EH (cell line): Measurements from ENCODE around the gene PROM2.

Source experiments
- DNase-seq: peaks from one replicate; pipeline ENCODE4 v3.0.0-alpha.2; 2015; ENCODE audit warnings: low read depth

PROM2 gene

DNA sequence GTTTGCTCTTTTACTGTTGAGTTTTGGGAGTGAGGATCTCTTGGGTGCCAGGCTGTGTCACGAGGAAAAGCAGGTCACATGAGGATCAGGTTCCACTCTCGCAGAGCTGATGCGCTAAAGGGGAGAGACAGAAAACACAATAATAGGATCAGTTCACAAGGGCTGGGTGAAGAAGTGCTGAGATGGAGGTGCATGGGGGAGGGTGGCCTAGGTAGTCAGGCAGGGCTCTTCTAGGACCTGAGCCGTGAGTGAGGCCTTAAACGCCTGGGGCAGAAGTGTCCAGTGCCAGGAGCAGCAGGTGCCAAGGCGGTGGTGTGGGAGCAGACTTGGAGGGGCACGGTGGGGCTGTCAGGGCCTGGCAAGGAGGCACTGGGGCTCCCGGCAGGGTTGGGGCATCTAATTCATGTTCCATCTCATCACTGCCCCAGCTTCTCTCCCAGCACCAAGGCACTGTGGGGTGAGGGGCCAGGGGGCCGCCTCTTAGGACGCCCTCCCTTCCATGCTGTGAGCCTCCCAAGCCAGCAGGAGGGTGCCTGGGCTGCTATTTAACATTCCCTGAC lies 32.2 kb downstream of the PROM2 start:
- no peak for DNase-seq

DNA sequence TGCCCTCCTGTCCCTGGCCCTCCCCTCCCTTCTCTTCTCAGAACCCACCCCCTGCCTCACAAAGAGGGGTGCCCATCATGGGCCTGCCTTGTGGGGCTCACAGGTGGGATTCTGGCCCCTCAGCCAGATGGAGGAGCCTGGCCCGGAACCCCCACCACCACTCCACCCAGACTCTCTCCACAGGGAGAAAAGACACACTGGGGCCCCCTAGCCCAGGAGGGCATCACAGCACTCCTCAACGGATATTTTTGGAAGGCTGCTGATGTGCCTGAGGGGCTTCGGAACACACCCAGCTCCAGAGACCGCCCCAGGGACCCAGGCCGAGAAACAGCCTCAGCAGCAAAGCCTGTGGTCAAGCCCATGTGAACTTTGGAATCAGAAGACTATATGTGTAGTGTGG lies 32.8 kb downstream of the PROM2 start:
- DNase-seq, result no peak

DNA sequence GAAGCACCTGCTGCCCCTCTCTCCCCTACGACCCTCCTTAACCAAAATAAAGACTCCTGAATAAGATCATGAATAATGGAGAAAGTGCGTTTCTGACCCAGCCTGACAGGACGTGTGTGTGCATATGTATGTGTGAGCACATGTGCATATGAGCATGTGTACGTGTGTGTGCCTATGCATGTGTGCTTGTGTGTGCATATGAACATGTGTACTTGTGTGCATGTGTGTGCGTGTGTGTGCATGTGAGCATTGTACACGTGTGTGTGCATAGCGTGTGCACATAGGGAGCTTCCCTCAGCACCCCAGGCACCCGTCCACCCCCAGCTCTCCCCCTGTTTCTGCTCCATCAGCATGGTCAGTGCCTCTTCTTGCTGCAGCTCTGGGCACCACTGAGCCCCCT lies 33.6 kb downstream of the PROM2 start:
- DNase-seq, result no peak

DNA sequence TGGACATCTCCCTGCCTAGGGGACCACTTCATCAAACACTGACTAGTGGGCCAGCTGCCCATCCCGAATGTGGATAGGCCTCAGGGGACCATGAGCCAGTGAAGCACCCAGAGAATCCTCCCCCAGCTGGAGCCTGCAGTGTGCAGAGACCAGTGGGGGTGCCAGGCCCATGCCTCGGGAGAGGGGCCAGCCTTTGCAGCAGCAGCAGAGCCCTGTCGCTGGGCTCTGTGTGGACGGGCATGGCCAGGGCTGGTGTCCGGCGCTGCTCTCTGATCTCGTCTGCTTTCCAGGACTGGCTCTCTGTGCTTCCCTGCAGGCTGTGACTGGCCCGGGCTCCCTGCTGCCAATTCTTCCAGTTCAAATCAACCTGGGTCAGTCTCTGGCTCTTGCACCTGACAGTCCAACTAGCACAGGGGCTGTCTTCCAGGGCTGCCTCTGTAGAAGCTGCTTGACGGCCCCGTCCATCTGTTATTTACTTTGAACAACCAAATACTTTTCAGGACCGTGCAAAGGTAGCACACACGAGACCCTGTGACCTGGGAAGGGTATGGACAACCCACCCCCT lies 34.3 kb downstream of the PROM2 start:
- DNase-seq, result no peak

DNA sequence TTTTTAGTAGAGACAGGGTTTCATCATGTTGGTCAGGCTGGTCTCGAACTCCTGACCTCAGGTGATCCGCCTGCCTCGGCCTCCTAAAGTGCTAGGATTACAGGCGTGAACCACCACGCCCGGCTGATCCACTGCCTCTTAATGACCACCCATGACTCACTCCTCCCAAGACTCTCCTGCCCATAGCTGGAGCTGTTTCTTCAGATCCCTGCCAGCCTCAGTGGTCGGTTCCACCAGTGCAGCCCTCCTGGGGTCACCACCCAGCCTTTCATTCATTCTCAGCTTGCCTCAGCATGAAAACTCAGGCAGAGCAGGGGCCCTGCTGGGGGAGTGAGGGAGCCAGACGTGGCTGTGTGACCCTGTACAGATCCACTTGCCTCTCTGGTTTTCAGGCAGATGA lies 35.4 kb downstream of the PROM2 start:
- DNase-seq, result no peak

DNA sequence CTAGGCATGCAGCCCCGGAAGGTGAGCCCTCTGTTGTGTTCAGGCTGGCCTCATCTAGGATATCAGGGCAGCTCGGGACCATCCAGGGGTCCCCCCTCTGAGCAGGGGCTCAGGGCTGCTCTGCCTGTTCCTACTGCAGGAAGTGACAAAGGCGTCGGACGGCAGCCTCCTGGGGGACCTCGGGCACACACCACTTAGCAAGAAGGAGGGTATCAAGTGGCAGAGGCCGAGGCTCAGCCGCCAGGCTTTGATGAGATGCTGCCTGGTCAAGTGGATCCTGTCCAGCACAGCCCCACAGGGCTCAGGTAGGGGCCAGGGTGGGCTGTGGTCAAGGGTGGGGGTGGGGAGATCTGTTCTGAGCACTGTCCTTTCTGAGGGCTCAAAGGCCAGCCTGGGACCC lies 36.0 kb downstream of the PROM2 start:
- DNase-seq, result no peak

DNA sequence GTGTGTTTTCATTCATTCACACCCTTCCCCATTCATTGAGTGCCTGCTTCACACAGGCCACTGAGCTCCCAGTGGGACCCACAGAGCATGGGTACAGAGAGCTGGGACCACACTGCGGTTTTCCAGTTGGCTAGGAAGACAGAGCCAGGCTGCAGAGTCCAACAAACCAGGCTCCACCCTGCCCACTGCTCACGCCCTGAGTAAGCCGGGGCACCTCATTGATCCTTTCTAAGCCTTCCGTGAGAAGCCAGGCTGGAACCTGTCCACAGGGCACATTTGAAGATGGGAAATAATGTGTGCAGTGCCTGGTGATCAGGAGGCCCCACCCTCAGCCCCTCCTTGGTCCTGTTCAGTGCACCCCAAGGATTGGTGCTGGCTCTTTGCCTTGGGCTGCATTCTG lies 36.4 kb downstream of the PROM2 start:
- DNase-seq, result no peak

DNA sequence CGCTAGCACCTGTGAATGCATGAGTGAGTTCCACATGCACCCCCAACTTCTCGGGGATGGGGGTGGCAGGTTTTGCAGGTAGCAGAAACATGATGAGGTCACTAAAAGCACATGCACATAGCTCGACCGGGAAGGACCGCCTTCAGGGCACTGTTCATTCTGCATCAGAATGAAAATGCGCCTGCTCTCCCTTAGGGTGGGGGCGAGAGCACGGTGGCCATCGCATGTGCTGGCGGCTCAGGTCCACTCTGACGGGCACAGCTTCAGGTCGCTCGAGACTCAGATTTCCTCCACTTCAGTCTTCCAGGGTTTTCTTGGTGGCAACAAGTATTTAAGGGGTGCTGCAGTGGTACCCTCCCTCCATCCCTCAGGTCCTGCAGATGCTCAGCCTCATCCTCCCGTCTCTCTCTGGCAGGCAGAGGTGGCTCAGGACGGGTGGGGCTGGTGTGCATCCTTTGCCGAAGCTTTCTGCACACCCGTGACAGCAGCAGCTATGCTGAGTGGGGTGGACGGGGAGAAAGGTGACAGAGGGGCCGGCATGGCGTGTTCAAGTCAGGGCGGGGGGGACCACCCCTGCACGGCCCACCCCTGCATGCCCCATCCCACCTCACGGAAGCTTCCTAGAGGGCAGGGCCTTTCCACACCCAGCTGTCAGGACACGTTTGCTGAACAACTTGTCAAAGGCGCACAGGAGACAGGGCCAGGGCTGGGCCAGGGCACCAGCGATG lies 37.7 kb downstream of the PROM2 start:
- DNase-seq, result no peak

DNA sequence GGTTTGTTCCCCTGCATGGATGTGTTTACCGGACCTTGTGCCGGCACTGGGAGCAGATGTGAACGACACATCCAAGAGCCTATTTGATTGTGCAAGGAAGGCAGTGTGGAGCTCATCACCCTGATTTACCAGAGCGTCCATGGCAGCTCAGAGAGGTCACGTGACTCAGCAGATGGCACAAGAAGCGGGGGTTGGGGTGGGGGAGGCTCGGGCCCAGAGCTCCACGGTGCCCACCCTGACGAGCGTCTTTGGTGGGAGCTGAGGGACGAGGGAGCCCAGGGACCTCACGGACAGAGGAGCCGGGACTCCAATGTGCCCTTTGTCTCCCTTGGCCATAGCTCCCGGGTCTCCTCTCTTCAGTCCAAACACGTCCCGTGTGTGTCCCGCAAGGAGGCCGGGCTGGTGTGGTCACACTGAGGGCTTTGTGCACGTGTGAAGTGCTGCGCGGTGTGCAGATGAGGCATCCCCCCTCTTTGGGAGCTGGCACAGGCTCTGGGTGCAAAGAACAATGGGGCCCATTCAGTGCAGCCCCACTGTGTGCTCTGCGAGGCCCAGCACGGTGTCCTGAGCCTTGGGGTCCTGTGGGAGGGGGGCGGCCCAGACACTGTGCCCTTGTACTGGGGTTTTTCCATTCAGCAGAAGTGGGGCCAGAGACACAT lies 38.4 kb downstream of the PROM2 start:
- no peak for DNase-seq

DNA sequence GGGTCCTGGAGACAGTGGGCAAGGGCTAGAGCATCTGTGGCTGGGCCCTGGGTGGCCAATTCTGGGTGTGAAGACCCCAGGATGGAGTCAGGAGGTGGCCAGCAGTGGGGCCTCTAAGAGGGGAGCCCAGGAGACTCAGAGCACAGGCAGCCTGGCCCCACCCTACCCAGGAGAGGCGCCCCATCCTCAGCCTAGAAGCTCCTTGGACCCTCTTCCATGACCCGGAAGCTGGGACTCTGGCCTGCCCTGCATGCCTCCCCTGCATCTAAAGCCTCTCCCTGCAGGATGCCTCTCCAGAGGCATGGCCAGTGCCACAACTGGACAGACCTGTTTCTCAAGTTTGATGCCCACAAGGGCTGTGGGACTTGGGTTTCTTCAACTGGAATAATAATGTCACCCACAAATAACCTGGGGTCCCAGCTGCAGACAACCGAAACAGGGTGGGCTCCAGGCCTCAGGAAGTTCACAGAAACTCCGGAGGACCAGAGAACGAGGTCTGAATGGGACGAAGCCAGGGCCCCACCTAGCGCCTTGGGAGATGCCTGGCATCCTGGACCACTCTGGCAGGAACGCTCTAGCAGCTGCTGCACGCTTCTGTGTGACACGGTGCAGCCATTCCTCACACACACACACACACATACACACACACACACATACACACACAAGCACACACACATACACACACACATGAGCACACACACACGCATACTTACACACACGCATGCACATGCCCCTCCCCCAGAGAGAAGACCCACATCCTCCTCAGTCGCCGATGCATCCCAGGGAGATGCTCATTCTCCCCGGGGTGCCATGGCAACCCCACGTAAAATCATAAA lies 39.3 kb downstream of the PROM2 start:
- DNase-seq, result no peak

DNA sequence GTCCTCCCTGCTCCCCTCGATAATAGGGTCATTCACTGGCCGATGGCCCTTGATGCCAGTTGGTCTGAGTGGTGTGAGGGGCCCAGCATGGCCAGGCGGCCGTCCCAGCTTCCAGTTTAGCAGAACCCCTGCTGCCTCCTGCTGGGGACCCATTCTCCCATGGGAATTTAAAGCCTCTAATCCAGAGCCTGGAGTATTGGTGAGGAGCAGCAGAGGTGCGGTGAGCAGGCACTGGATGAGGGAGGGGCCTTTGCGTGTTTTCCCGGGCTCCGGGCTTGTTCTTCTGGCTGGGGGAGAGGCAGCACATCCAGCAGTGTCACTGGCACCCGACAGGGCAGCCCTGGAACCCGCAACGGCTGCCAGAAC lies 40.3 kb downstream of the PROM2 start:
- no peak for DNase-seq

DNA sequence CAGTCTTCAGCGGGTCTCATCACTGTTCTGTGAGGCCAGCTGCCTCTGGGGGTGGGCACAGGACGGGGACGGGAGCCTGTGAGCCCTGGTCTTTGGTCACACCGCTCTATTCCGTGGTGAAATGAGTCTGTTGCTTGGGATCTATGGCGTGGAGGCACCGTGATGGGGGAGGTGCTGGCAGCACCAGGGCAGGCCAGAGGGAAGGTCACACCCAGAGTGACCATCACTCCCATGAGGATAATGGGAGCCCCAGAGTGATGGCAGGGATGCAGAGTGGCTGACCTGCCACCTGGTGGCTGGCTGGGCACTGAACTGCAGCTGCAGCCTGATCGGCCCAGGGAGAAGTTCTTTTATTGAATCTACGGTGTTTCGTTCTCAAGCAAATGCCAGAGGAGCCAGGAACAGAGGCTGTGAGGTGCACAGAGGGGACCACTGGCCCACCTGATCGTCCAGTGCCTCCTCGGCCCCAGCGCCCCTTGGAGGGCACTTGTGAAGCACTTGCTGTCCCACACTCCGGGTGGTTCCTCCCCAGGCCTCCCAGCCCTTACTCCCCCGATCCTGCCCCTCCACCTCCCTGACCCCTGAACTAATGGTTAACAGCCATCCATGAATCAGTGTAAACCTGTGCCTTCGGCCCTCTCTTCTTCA lies 40.8 kb downstream of the PROM2 start:
- peak; percentile 60 for DNase-seq

DNA sequence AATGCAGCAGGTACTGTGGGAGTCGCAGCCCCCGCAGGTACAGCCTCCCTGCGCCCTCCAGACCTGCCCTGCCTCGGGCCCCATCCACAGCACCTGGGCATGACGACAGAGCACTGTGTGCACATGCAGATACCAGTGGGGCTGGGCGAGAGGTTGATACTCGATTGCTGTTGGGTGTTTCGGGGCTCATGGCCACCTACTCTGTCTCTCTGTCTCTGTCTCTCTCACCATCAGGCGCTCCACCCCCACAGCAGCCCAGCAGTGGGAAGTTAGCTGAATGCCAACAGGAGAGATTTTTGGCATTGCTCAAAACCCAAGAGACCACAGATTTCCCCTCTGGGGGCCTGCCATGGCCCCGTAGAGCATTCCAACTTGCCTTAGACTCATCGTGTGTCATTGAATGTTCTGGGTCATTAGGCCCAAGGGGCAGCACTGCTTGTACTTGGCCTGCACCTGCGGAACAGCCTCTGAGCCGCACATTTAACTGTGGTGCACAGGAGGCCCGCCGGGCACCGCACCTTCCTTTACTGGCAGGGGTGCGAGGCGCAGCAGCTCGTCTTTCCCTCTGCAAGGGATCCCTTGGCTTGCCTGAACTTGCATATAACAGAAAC lies 41.7 kb downstream of the PROM2 start:
- DNase-seq, result peak; percentile 93

DNA sequence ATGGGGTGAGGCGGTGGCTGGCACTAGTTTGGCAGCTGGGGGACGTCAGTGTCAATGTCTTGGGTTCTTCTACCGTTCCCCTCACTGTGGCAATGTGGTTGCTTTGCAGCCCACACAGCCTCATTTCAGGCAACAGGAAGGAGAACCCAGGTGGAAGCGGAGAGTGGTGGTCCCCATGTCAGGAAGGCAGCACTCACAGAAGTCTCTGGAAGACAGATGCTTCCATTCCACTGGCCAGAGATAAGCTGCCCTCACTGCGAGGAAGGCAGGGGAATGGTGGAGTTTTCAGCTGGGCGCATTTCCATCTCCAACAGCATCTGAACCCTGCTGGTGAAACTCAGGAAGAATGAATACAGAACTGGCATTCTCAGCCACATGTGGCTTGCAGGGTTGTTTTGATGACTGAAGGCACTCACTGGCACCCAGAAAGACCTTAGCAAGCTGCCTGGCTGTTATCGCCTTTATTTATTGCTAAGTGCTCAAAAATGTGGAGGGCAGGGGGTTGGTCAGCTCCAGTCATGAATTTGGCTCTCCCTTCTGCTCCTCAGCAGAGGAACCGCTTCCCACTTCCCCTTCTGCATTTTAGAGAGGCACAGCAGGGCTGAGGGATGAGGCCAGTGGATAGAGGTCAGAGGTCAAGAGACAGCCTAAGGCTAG lies 42.3 kb downstream of the PROM2 start:
- peak; percentile 90 for DNase-seq

DNA sequence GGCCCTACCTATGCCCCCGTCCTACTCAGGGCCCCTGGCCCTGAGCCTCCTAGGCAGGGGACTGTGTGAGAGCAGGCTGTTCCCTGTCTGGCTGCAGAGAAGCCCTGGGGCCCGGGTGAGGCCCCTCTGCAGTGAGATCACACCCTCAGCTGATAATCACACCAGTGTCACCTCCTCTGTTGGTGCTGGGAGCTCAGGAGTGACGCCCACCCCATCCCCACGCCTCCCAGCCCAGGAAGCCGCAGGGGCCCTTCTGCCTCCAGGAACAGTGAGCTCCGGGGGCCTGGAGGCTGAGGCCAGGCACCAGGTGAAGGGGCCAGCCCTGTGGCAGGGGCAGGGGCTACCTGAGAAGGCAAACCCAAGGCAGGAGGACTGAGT lies 42.9 kb downstream of the PROM2 start:
- no peak for DNase-seq

DNA sequence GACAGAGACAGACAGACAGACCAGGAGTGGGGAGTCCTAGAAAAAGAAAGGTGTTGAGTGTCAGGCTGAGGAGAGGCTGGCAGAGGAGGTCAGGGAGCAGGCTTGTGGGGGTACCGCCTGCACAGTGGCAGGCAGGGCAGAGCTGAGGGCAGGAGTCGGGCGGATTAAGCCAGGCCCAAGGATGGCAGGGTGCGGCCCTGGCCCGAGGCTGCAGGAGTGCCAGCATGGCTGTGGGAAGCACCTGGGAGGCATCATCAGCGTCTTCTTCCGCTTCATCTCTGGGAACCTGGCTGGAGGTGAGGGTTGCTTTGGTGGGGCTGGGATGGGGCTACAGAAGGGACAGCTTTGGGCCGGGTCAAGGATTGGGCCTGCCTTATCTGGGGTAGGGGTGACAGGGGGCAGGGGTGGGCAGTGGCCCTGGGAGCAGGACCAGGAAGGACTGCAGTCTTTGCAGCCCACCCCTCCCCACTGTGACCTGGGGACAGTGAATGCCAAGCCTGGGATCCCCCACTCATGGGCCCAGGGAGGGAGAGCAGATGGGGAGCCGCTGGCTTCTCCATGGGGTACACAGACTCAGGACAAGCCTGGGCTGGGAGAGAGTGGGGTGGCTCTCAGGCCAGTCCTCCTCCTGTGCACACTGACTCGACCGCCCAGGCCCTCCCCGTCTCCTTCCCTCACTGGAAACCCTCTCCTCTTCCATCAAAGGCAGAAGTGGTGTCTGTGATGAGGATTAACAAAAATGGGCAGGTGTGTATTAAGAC lies 43.6 kb downstream of the PROM2 start:
- no peak for DNase-seq

DNA sequence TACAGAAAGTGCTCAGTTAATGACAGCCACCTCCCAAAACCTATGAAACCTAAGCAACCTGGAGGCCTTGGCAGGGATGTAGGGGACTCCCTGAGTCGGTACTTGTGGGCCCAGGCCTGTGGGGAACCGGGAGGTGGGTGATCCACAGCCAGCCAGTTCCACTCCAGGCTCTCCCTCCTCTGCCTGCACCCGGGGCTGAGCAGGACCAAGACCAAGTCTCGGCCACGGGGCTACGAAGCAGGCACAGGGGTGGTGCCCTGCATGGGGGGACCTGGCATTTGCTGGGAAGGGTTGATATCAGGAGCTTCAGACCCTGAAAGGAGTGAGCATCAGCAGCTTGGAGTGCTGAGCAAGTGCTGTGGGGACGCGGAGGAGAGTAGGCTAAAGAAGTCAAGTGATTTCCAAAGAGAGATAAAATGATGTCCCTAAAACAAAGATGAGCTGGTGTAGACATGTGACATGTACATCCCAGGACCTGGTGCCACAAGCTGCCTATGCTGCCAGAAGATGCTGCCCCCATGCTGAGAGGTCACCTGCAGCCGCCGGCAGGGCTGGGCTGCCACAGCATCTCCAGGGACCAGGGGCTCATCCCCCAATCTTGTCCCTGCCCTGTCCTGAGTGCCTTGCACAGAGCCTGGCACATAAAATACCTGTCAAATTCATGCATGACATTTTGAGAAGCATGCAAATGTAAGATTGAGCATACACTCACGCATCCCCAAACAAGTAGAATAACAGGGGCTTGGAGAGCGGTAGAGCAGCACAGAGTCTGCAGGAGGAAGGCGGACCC lies 44.4 kb downstream of the PROM2 start:
- no peak for DNase-seq

DNA sequence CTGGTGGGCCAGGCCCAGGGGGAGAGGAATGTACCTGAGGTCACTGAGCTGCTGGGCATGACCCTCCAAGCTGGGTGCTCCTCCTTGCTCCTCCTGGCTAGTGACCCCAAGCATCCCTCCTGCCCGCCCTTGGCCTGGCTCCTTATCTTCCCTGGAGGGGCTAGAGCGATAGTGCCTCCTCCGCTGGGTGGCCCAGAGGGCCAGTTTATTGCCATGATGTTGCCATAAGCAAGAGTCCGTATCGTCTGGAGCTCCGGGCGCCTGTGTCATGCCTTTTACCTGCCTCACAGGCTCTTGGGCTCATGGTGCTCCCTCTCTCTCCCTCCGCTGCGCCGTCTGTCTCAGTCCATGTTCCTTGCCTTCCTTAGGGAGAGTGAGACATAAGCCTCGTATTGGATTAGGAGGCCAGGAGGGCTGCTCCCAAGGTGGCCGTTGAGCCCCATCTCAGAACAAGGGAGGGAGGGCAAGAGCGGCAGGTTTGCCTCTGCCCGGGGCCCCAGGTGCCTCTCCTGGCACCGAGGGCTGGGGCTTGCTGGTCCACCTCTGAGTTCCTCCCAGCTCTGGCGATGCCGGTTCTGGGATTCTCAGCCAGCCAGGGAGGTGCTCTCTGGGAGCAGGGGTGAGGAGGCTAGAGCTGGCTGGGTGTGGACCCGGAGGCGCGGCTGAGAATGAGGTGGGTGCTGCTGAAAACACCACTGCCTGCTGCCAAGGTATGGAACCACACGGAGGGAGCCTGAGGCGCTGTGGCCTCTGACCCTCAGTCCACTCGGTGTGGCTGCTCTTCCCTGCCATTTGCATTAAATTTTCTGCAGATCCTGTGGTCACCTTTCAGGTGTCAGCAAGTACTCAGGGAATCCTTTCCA lies 45.5 kb downstream of the PROM2 start:
- no peak for DNase-seq

DNA sequence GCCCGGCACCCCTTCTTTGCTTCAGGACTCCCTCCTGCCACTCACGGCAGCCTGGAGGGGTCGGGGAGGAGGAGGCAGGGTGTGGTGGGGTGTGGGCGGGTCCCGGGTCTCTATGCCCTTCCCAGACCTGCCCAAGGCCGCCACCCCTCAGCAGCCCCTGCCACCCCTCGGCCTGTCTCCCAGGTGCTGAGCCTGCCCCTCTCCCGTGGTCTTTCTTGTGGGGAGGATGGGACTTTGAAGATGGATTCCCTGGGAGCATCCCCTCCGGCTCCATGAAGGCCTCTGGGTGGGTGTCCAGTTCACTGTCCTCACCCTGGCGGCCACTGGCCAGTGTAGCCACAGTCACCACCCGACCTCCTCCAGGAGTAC lies 46.1 kb downstream of the PROM2 start:
- no peak for DNase-seq
